ENCODE data around the gene STX4. TPM values are rescaled to one million over a fixed set of nuclear protein-coding genes. Genes with fewer than 3 reads are reported as not detected.
"Not testable (repeated sequence)": the region's sequence is repeated elsewhere in the genome, so short reads cannot be mapped to it uniquely, and the experiment has no call there.

STX4 gene
- polyA plus RNA-seq, 2 of the 4 experiments (the other 2 are of a cell fraction), result 39.7 to 73.9 TPM

DNA sequence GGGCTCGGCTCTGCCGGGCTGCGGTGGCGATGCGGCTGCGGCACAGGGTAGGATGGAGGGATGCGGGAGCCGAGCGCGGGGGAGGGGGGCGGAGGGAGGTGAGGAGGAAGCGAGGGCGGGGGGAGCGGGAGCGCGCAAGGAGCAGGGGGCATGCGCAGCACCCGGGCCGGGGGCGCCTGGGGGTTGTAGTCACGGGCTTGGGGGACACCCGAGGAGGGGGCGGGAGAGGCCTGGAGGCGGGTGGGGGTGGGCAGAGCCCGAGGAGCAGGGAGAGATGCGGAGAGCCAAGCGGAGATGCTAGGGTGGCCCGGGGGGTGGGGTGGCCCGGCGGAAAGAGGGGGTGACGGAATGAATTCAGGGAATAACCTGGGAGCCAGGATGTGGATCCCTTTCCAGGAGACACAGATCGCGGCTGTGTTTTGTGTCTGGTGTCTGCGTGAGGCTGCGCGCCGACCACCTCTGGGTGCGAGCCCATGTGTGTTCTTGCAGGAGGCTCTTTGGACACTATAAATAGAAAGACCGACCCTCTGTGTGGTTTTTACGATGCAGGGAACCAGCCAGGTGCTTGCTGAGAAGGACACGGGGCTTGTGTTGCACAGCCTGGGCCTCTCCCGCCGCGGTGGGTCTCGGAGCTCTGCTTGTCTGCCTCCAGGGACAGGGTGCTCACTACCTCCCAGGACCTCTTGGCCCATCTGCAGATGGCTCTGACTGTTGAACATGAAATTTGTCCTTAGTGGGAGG lies 22.6 kb upstream of the STX4 start, which contains the start of gene STX1B:
STX1B (minus strand) TSS at position 54 of the 741 bp plus-strand sequence. CDS start 242 bp downstream, outside the sequence.
- Histone ChIP-seq H3K4me3 (no peak within 1 kb of the TSS), H3K4me2 (peak within 1 kb of the TSS; percentile 47; the same call in 2 of the 3 replicates), H3K9me3 (no peaks in the 10 kb centered on the region), H3K27ac (peak within 1 kb of the TSS in 1 of 2 experiments; percentile 77; a peak in 3 of 6 replicates), H3K4me1 (peaks cover 5% of the 10 kb centered on the region; the same call in 1 of the 3 replicates)
- CTCF ChIA-PET, result interaction anchor here (2.6 kb wide), 1 partner anchor 26 kb away, joined by 14 read pairs; the partner anchor contains the start of gene HSD3B7
- TF ChIP-seq HOXA7 (CRISPR knock-in tag; IDR thresholded peaks at IDR 0.05) (no peak), POLR2AphosphoS2 (conservative IDR thresholded peaks at IDR 0.05; ENCODE audit: low read length) (no peak), EHMT2 (IDR thresholded peaks at IDR 0.05; ENCODE audit: low read depth) (no peak), ESRRA (IDR thresholded peaks at IDR 0.05; ENCODE audit: borderline replicate concordance, low read length) (no peak), USF2 (IDR thresholded peaks at IDR 0.05) (no peak), HOXB5 (CRISPR knock-in tag; IDR thresholded peaks at IDR 0.05) (no peak), FOSL2 (IDR thresholded peaks at IDR 0.05) (no peak), FOSL2 (CRISPR knock-in tag; IDR thresholded peaks at IDR 0.05) (no peak), KDM5A (IDR thresholded peaks at IDR 0.05) (no peak), EHF (CRISPR knock-in tag; IDR thresholded peaks at IDR 0.05) (no peak), SREBF2 (IDR thresholded peaks at IDR 0.05) (no peak), CEBPB (IDR thresholded peaks at IDR 0.05) (no peak), SMC3 (IDR thresholded peaks at IDR 0.05) (no peak), CHD2 (IDR thresholded peaks at IDR 0.05; ENCODE audit: low read length, partially characterized antibody) (no peak), ZSCAN20 (CRISPR knock-in tag; IDR thresholded peaks at IDR 0.05) (no peak), CBX2 (IDR thresholded peaks at IDR 0.05; ENCODE audit: borderline replicate concordance, low read depth) (no peak), PHF8 (IDR thresholded peaks at IDR 0.05; ENCODE audit: borderline replicate concordance, low read depth) (no peak)
- TF ChIP-seq, protein P1, sequence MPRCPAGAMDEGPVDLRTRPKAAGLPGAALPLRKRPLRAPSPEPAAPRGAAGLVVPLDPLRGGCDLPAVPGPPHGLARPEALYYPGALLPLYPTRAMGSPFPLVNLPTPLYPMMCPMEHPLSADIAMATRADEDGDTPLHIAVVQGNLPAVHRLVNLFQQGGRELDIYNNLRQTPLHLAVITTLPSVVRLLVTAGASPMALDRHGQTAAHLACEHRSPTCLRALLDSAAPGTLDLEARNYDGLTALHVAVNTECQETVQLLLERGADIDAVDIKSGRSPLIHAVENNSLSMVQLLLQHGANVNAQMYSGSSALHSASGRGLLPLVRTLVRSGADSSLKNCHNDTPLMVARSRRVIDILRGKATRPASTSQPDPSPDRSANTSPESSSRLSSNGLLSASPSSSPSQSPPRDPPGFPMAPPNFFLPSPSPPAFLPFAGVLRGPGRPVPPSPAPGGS (IDR thresholded peaks at IDR 0.05), result no peak
- TF ChIP-seq, protein P2, sequence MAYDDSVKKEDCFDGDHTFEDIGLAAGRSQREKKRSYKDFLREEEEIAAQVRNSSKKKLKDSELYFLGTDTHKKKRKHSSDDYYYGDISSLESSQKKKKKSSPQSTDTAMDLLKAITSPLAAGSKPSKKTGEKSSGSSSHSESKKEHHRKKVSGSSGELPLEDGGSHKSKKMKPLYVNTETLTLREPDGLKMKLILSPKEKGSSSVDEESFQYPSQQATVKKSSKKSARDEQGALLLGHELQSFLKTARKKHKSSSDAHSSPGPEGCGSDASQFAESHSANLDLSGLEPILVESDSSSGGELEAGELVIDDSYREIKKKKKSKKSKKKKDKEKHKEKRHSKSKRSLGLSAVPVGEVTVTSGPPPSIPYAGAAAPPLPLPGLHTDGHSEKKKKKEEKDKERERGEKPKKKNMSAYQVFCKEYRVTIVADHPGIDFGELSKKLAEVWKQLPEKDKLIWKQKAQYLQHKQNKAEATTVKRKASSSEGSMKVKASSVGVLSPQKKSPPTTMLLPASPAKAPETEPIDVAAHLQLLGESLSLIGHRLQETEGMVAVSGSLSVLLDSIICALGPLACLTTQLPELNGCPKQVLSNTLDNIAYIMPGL (CRISPR knock-in tag; IDR thresholded peaks at IDR 0.05; ENCODE audit: borderline replicate concordance), result no peak
- TF ChIP-seq, protein P3, sequence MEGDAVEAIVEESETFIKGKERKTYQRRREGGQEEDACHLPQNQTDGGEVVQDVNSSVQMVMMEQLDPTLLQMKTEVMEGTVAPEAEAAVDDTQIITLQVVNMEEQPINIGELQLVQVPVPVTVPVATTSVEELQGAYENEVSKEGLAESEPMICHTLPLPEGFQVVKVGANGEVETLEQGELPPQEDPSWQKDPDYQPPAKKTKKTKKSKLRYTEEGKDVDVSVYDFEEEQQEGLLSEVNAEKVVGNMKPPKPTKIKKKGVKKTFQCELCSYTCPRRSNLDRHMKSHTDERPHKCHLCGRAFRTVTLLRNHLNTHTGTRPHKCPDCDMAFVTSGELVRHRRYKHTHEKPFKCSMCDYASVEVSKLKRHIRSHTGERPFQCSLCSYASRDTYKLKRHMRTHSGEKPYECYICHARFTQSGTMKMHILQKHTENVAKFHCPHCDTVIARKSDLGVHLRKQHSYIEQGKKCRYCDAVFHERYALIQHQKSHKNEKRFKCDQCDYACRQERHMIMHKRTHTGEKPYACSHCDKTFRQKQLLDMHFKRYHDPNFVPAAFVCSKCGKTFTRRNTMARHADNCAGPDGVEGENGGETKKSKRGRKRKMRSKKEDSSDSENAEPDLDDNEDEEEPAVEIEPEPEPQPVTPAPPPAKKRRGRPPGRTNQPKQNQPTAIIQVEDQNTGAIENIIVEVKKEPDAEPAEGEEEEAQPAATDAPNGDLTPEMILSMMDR (IDR thresholded peaks at IDR 0.05), result no peak
- POLR2A ChIA-PET, result no interaction called here
- 79% methylated on average over 17 of the region's 45 CpGs for WGBS (ENCODE audit: missing lambda C conversion rate)
- no peak for FAIRE-seq
- no peak for DNase-seq (ENCODE audit: low read depth in 1 of 2, low spot score in 1 of 2)
- no peak for ATAC-seq

- not testable (repeated sequence) for ATAC-seq; DNase-seq (ENCODE audit: low read depth in 1 of 2, low spot score in 1 of 2); H3K9me3 ChIP-seq; H3K4me3 ChIP-seq; H3K27ac ChIP-seq; H3K4me2 ChIP-seq; FAIRE-seq
- WGBS (ENCODE audit: missing lambda C conversion rate), result 53% methylated on average over 7 of the region's 7 CpGs
- peaks cover 12% of the 10 kb centered on the region for H3K4me1 ChIP-seq
- CTCF ChIA-PET, result interaction anchor here (0.6 to 2.6 kb wide), 3 partner anchors 25 to 130 kb away, joined by 3 to 14 read pairs (median 3); partner anchors contain the start of gene HSD3B7
- POLR2A ChIA-PET, result interaction anchor here (0.7 to 0.9 kb wide), 2 partner anchors 15 to 130 kb away, joined by 3 to 7 read pairs; no protein-coding TSS in a partner anchor
These were observed 21.5 kb upstream of the STX4 start for GRCh38 chr16:31011815-31012214.

DNA sequence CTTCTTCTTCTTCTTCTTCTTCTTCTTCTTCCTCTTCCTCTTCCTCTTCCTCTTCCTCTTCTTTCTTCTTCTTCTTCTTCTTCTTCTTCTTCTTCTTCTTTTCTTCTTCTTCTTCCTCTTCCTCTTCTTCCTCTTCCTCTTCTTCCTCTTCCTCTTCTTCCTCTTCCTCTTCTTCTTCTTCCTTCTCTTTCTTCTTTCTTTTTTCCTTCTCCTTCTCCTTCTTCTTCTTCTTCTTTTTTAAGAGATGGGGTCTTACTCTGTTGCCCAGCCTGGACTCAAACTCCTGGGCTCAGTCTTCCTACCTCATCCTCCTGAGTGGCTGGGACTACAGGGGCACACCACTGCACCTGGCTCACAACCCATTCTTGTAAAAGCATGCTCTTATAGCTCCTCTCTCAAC lies 20.1 kb upstream of the STX4 start:
- ATAC-seq; POLR2A ChIA-PET; DNase-seq (ENCODE audit: low read depth in 1 of 2, low spot score in 1 of 2); H3K9me3 ChIP-seq; H3K27ac ChIP-seq; H3K4me1 ChIP-seq; FAIRE-seq; H3K4me3 ChIP-seq; H3K4me2 ChIP-seq: not testable (repeated sequence)
- CTCF ChIA-PET, result interaction anchor here (0.9 to 2.6 kb wide), 2 partner anchors 28 to 29 kb away, joined by 4 to 14 read pairs; partner anchors contain the start of gene HSD3B7

All from A549 (cell line).